Thyroid gland (tissue), 4 donors: ENCODE data around the gene SLC13A3.

Experiments
- POLR2A ChIP-seq, 2 donors: fragments of 450-650 bp; IDR thresholded peaks; one replicate each; pipeline ENCODE4 v1.6.1; 2017; ENCODE audit warnings: antibody characterized with exemption in 2 of 2, mild to moderate bottlenecking in 2 of 2, moderate library complexity in 1 of 2
- TF ChIP-seq, protein P1 (sequence below), 6 experiments: fragments of 200-600 bp in 3 of 6; fragments of 450-650 bp in 3 of 6; sonication (generic) in 3 of 6; IDR thresholded peaks; one replicate each; pipeline ENCODE4 v1.5.1; 2016 to 2019; ENCODE audit warnings: antibody characterized with exemption in 6 of 6, mild to moderate bottlenecking in 2 of 6, inconsistent platforms in 1 of 6, moderate library complexity in 1 of 6

DNA sequence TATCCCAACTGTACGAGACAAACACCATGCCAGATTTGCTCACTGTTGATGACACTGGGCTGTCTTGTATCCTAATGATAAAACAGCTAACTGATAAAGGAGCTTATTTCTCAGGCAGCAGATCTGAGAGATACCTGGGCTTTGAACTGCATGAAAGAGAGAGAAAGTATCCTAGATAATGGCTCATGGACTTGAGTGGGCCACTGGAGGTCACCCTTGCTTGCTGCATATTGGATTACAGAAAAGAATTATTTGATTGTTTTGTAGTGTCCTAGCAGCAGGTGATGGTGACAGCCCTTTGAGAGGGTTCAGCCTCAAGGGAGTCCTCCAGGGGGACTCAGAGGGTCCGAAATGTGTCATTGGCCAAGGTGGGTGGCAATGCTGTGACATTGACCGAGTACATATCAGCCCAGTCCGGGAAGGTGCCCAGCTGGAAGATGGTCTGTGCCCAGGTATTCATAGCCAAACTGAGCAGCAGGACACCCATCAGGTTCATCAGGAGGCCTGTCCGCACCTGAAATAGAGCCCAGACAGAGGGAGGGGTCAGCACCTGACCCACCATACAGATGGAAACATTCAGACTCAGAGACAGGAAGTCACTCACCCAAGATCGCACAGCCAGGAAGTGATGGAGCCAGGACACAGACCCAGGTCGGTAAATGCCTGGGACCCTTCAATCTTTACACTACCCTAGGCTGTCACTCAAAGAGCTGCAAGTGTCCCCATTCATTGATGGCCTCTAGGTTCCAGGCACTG is 91.4 kb downstream of the SLC13A3 start:
- TF ChIP-seq, protein P1, sequence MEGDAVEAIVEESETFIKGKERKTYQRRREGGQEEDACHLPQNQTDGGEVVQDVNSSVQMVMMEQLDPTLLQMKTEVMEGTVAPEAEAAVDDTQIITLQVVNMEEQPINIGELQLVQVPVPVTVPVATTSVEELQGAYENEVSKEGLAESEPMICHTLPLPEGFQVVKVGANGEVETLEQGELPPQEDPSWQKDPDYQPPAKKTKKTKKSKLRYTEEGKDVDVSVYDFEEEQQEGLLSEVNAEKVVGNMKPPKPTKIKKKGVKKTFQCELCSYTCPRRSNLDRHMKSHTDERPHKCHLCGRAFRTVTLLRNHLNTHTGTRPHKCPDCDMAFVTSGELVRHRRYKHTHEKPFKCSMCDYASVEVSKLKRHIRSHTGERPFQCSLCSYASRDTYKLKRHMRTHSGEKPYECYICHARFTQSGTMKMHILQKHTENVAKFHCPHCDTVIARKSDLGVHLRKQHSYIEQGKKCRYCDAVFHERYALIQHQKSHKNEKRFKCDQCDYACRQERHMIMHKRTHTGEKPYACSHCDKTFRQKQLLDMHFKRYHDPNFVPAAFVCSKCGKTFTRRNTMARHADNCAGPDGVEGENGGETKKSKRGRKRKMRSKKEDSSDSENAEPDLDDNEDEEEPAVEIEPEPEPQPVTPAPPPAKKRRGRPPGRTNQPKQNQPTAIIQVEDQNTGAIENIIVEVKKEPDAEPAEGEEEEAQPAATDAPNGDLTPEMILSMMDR (IDR thresholded peaks at IDR 0.05) = no peak
- TF ChIP-seq POLR2A (IDR thresholded peaks at IDR 0.05) = no peak
